ENCODE data around the gene PMF1. TPM values are rescaled to one million over a fixed set of nuclear protein-coding genes. Genes with fewer than 3 reads are reported as not detected.
A peak's percentile ranks its signal among the peaks of the same experiment; 100 is the strongest.

Gene PMF1
- polyA plus RNA-seq, 2 of the 4 experiments (the other 2 are of a cell fraction) = 59.8 to 63.9 TPM

- TF ChIP-seq HOXB5 (CRISPR knock-in tag; IDR thresholded peaks at IDR 0.05) (no peak), POLR2AphosphoS2 (conservative IDR thresholded peaks at IDR 0.05; ENCODE audit: low read length) (no peak), MAZ (IDR thresholded peaks at IDR 0.05; ENCODE audit: borderline replicate concordance, low read depth, low read length) (no peak), CBX8 (IDR thresholded peaks at IDR 0.05) (no peak)
- Histone ChIP-seq H3K4me1 (peaks cover 17% of the 10 kb centered on the region), H3K4me2 (no peak overlapping the region), H3K9me3 (no peaks in the 10 kb centered on the region), H3K27ac (peak overlapping the region in 1 of 2 experiments; percentile 37; a peak in 1 of 6 replicates), H3K4me3 (no peak overlapping the region)
- DNase-seq (ENCODE audit: low read depth in 1 of 2, low spot score in 1 of 2) (no peak), FAIRE-seq (no peak), ATAC-seq (peak in 1 of 2 experiments; percentile 13; a peak in 1 of 6 replicates)
- ChIA-PET CTCF (interaction anchor here (1.4 to 5.5 kb wide), 2 partner anchors 48 to 81 kb away, joined by 3 to 35 read pairs; no protein-coding TSS in a partner anchor), POLR2A (interaction anchor here (0.6 to 1.1 kb wide), 2 partner anchors 17 to 41 kb away, joined by 3 to 9 read pairs; partner anchors contain the start of gene SLC25A44)
- 77% methylated on average over 8 of the region's 12 CpGs for WGBS (ENCODE audit: missing lambda C conversion rate)
Observed at GRCh38 chr1:156176610-156177210, 36.1 kb upstream of the PMF1 start.

GRCh38 chr1:156177919-156178654 lies 34.7 kb upstream of the PMF1 start:
- no peak for FAIRE-seq
- no peak overlapping the region for H3K4me2 ChIP-seq
- H3K9me3 ChIP-seq = no peaks in the 10 kb centered on the region
- DNase-seq (ENCODE audit: low read depth in 1 of 2, low spot score in 1 of 2) = no peak
- no peak overlapping the region for H3K4me3 ChIP-seq
- ATAC-seq = peak in 1 of 2 experiments; percentile 17; a peak in 2 of 6 replicates
- H3K27ac ChIP-seq = peak overlapping the region in 1 of 2 experiments; percentile 37; a peak in 3 of 6 replicates
- TF ChIP-seq KDM1A (IDR thresholded peaks at IDR 0.05; ENCODE audit: low read depth) = no peak
- no peak for TF ChIP-seq POLR2A (IDR thresholded peaks at IDR 0.05; ENCODE audit: low read length)
- TF ChIP-seq HOXB5 (CRISPR knock-in tag; IDR thresholded peaks at IDR 0.05) = no peak
- TF ChIP-seq NPAS2 (CRISPR knock-in tag; IDR thresholded peaks at IDR 0.05; ENCODE audit: borderline replicate concordance) = no peak
- no peak for TF ChIP-seq GATA3 (IDR thresholded peaks at IDR 0.05; ENCODE audit: borderline replicate concordance)
- no peak for TF ChIP-seq EP300 (IDR thresholded peaks at IDR 0.05)
- TF ChIP-seq ESRRA (IDR thresholded peaks at IDR 0.05; ENCODE audit: borderline replicate concordance, low read length) = no peak
- TF ChIP-seq JUNB (IDR thresholded peaks at IDR 0.05) = no peak
- no peak for TF ChIP-seq MYC (IDR thresholded peaks at IDR 0.05; ENCODE audit: borderline replicate concordance, low read length)
- no peak for TF ChIP-seq POLR2AphosphoS2 (conservative IDR thresholded peaks at IDR 0.05; ENCODE audit: low read length)
- no peak for TF ChIP-seq NR3C1 (IDR thresholded peaks at IDR 0.05)
- no peak for TF ChIP-seq SREBF2 (IDR thresholded peaks at IDR 0.05)
- ChIA-PET POLR2A (no interaction called here), CTCF (interaction anchor here (0.5 to 1.1 kb wide), 4 partner anchors 19 to 267 kb away, joined by 3 to 4 read pairs (median 3); no protein-coding TSS in a partner anchor)
- WGBS (ENCODE audit: missing lambda C conversion rate) = 91% methylated on average over 7 of the region's 7 CpGs
- peaks cover 18% of the 10 kb centered on the region for H3K4me1 ChIP-seq

GRCh38 chr1:156180471-156180870 lies 32.3 kb upstream of the PMF1 start:
- no peak for FAIRE-seq
- no peak for ATAC-seq
- TF ChIP-seq KDM5A (IDR thresholded peaks at IDR 0.05) = no peak
- no peak for TF ChIP-seq HES2 (IDR thresholded peaks at IDR 0.05)
- TF ChIP-seq PBX3 (IDR thresholded peaks at IDR 0.05) = no peak
- no peak for TF ChIP-seq FOSB (CRISPR knock-in tag; IDR thresholded peaks at IDR 0.05)
- no peak for TF ChIP-seq EHMT2 (IDR thresholded peaks at IDR 0.05; ENCODE audit: low read depth)
- no peak for TF ChIP-seq ELK1 (IDR thresholded peaks at IDR 0.05; ENCODE audit: low read depth, low read length)
- no peak for TF ChIP-seq POLR2A (IDR thresholded peaks at IDR 0.05; ENCODE audit: low read length)
- TF ChIP-seq HMGXB4 (CRISPR knock-in tag; IDR thresholded peaks at IDR 0.05; ENCODE audit: borderline replicate concordance) = no peak
- TF ChIP-seq CBX8 (IDR thresholded peaks at IDR 0.05) = no peak
- TF ChIP-seq NPAS2 (CRISPR knock-in tag; IDR thresholded peaks at IDR 0.05; ENCODE audit: borderline replicate concordance) = no peak
- no peak for TF ChIP-seq FOXS1 (CRISPR knock-in tag; IDR thresholded peaks at IDR 0.05)
- TF ChIP-seq NFE2L2 (conservative IDR thresholded peaks at IDR 0.05; ENCODE audit: low read length) = no peak
- Histone ChIP-seq H3K4me1 (peaks cover 20% of the 10 kb centered on the region), H3K9me3 (no peaks in the 10 kb centered on the region), H3K4me3 (no peak overlapping the region), H3K27ac (peak overlapping the region; percentile 43 to 62; a peak in 4 of 6 replicates), H3K4me2 (no peak overlapping the region)
- ChIA-PET CTCF (interaction anchor here (1.6 kb wide), 1 partner anchor 35 kb away, joined by 3 read pairs; no protein-coding TSS in a partner anchor), POLR2A (interaction anchor here (0.5 kb wide), 1 partner anchor 11 kb away, joined by 3 read pairs; no protein-coding TSS in a partner anchor)
- no peak for DNase-seq (ENCODE audit: low read depth in 1 of 2, low spot score in 1 of 2)
- WGBS (ENCODE audit: missing lambda C conversion rate) = 94% methylated on average over 3 of the region's 3 CpGs

All from A549 (cell line).